HS-27A (cell line): ENCODE measurements around the gene FNDC4.
"Not testable (repeated sequence)": the region's sequence is repeated elsewhere in the genome, so short reads cannot be mapped to it uniquely, and the experiment has no call there.

Experiments used
- DNase-seq: peaks from one replicate; pipeline ENCODE4 v3.0.0-alpha.2; 2012; ENCODE audit warnings: low read depth, missing footprints

Gene FNDC4, protein sequence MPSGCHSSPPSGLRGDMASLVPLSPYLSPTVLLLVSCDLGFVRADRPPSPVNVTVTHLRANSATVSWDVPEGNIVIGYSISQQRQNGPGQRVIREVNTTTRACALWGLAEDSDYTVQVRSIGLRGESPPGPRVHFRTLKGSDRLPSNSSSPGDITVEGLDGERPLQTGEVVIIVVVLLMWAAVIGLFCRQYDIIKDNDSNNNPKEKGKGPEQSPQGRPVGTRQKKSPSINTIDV

GRCh38 chr2:27494944-27495554, at the start of gene FNDC4:
FNDC4 (minus strand) TSS chr2:27495200; CDS start chr2:27494679, 521 bp downstream.
- no peak for DNase-seq

DNA sequence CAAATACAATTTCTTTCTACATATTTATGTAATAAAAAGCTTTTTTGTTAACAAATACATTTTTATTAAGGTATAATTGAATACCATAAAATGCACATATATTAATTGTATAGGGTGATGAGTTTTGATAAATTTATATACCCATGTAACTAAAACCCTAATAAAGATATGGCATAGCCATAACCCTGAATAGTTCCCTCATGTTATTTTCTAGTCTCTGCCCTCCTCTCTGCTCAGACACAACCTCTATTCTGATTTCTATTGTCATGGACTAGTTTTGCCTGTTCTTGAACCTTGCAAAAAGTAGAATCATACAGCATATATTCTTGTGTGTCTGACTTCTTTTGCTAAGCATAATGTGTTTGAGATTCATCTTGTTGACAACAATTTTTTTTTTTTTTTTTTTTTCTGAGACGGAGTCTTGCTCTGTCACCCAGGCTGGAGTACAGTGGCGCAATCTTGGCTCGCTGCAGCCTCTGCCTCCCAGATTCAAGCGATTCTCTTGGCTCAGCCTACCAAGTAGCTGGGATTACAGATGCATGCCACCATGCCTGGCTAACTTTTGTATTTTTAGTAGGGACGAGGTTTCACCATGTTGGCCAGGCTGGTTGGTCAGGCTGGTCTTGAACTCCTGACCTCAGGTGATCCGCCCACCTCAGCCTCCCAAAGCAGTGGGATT, 49.3 kb upstream of the FNDC4 start:
- DNase-seq, result no peak

DNA sequence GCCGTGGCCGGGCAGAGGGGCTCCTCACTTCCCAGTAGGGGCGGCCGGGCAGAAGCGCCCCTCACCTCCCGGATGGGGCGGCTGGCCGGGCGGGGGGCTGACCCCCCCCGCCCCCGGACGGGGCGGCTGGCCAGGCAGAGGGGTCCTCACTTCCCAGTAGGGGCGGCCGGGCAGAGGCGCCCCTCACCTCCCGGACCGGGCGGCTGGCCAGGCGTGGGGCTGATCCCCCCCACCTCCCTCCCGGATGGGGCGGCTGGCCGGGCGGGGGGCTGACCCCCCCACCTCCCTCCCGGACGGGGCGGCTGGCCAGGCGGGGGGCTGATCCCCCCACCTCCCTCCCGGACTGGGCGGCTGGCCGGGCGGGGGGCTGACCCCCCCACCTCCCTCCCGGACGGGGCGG, 44.6 kb upstream of the FNDC4 start:
- not testable (repeated sequence) for DNase-seq

DNA sequence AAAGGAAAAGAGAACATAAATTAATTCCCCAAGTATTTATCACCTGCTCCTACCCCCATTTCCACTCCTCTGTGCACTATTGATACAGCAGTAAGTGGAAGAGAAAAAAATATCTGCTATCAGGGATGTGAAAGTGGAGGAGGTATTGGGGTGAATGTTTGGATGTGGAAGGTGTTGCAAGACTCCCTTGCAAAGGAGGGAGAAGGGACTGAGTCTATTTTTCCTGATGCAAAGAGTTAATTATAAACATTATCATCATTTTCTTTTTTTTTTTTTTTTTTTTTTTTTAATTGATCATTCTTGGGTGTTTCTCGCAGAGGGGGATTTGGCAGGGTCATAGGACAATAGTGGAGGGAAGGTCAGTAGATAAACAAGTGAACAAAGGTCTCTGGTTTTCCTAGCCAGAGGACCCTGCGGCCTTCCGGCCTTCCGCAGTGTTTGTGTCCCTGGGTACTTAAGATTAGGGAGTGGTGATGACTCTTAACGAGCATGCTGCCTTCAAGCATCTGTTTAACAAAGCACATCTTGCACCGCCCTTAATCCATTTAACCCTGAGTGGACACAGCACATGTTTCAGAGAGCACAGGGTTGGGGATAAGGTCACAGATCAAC, 43.9 kb upstream of the FNDC4 start:
- not testable (repeated sequence) for DNase-seq

- no peak for DNase-seq
These were observed 42.3 kb upstream of the FNDC4 start for GRCh38 chr2:27537287-27537686.

- DNase-seq, result no peak
These were observed 37.0 kb upstream of the FNDC4 start for GRCh38 chr2:27531983-27532382.

GRCh38 chr2:27527182-27527581, 32.2 kb upstream of the FNDC4 start:
- DNase-seq, result no peak

- no peak for DNase-seq
These were observed 27.5 kb upstream of the FNDC4 start for GRCh38 chr2:27522400-27522945.

GRCh38 chr2:27520316-27520715, 25.3 kb upstream of the FNDC4 start:
- no peak for DNase-seq

DNA sequence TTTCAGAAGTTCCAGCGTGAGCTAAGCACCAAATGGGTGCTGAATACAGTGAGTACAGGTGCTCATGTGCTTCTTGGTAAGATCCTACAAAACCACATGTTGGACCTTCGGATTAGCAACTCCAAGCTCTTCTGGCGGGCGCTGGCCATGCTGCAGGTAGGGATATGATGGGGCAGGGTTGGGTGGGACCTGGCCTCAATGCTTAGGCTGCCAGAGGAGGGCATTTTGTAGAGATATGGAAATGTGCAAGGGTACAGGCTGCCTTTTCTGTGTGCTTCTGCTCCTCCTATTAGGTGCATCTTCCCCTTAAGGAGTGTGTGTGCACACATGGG, 23.7 kb upstream of the FNDC4 start:
- no peak for DNase-seq

- DNase-seq, result no peak
These were observed 23.2 kb upstream of the FNDC4 start for GRCh38 chr2:27518113-27518781.

DNA sequence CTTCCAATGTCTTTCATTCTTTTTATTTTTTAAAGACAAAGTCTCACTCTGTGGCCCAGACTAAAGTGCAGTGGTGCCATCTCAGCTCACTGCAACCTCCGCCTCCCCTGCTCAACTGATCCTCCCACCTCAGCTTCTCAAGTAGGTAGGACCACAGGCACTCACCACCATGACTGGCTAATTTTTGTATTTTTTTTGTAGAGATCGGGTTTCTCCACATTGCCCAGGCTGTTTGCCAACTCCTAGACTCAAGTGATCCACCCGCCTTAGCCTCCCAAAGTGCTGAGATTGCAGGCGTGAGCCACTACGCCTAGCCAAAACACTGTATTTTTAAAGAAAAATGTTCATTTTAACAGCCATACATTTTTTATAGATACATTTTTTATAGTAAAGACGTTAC, 14.3 kb upstream of the FNDC4 start:
- no peak for DNase-seq

GRCh38 chr2:27507293-27507692, 12.3 kb upstream of the FNDC4 start:
- DNase-seq, result no peak

- DNase-seq, result no peak
These were observed 11.6 kb upstream of the FNDC4 start for GRCh38 chr2:27506587-27506986.

- DNase-seq, result no peak
These were observed 7.1 kb upstream of the FNDC4 start for GRCh38 chr2:27502142-27502541.

DNA sequence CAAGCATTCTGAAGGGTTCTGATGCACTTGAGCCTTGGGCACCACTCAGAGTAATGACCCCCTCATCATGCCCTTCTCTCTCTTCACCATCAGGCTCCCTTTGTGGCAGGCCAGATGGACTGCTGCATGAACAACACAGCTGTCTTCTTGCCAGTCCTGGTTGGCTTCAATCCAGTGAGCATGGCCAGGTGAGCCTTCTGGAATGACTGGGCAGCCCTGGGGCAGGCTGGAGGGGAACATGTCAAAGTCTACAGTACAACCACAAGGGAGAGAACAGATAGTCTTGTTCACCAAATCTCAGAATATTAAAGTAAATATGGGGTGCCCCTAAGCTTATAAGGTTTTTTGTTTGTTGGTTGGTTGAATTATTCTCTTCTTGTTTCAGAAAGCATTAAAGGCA, 6.0 kb upstream of the FNDC4 start:
- DNase-seq, result no peak

DNA sequence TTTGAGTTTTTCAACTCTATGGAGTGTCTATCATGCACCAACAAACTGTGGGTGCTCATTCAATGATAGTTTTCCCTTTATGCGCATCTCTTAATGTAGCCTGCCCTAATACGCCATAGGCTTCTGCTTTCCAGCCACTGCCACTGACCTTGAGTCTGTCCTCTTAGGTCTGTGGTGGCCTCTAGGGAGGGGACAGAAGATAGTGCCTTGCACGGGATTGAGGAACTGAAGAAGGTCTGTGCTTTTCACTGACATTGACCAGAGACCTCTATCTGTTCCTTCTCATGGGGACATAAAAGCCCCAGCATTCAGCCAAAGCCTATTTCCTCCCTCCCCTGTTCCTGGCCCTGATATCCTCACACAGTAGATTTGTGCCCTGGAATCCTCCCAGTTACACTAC, 4.0 kb upstream of the FNDC4 start:
- DNase-seq, result no peak

DNA sequence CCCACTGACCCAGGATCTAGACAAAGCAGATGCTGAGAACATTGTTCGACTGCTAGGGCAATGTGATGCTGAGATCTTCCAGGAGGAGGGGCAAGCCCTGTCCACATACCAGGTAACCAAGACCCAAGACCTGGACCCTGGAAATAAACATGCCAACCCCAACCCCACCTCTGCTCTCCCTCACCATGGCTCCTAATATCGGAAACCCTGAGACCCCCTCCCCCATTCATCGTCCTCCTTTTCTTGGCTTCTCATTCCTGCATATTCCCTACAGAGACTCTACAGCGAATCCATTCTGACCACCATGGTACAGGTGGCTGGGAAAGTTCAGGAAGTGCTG, 2.3 kb upstream of the FNDC4 start:
- no peak for DNase-seq

DNA sequence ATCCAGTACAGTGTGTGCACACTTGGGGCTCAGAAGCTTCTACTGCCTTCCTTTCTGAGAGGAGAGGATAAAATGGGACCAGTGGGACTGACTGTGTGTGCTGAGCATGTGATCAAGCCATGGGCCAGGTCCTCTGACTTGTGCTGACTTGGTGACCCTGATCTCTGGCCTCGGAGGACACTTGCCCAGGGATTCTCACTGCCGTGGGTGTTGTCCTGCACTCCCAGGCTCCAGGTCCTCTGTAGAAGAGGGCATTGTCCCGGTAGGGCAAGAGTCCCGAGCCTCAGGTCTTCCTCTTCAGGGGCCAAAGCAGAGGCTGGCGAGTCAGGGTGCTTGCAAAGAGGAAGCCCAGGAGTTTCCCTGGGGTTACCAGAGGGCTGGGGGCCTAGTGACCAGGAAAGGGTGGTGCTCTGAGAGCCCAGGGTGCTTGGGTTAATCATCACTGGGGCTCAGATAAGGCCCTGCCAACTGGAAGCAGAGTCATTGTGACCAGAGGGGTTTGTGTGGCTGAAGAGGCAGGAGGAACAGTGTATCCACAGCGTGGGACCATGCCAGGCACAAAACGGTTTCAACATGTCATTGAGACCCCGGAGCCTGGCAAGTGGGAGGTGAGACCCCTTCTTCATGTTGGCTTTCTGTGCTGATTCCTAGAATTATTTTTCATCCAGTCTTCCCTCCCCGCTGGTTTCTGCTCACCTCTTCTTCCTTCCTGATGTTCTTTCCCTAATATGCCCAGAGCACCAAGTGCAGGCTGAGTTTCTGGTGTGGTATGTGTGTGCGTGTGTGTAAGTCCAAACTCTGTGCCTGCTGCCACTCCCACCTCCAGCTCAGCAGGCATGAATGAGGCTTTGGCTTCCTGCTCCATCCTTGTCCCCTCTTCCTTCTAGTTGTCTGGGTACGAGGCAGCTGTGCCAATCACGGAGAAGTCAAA, 1.6 kb upstream of the FNDC4 start, which contains the start of gene GCKR:
Gene GCKR (plus strand): TSS at position 483 of the 931 bp plus-strand sequence. CDS start 66 bp downstream, at position 549.
- DNase-seq, result no peak

GRCh38 chr2:27495840-27496356, 898 bp upstream of the FNDC4 start:
- no peak for DNase-seq
